NT2/D1 (cell line): ENCODE measurements around the gene LRRC52.

Source experiments
- DNase-seq: peaks from one replicate; pipeline ENCODE4 v3.0.0-alpha.2; 2011; ENCODE audit warnings: low read depth, low spot score
- H3K27me3 ChIP-seq: 2 replicates; pipeline ENCODE4 v1.6.0; 2011; ENCODE audit warnings: mild to moderate bottlenecking; ENCODE audit not compliant: insufficient read length, insufficient read depth
- H3K36me3 ChIP-seq: 2 replicates; pipeline ENCODE4 v1.6.1; 2011; ENCODE audit warnings: mild to moderate bottlenecking, low read length, mixed read lengths; ENCODE audit not compliant: insufficient read depth, insufficient read length
- H3K4me1 ChIP-seq: 2 replicates; pipeline ENCODE4 v1.5.1; 2011; ENCODE audit not compliant: insufficient read depth, insufficient read length
- H3K4me3 ChIP-seq: 2 replicates; pipeline ENCODE4 v1.5.1; 2011; ENCODE audit warnings: low read depth; ENCODE audit not compliant: insufficient read length
- H3K9ac ChIP-seq: 2 replicates; pipeline ENCODE4 v1.6.0; 2011; ENCODE audit warnings: low read depth; ENCODE audit not compliant: insufficient read length
- H3K9me3 ChIP-seq: 2 replicates; pipeline ENCODE4 v1.5.1; 2011; ENCODE audit warnings: mild to moderate bottlenecking, low read length; ENCODE audit not compliant: insufficient read depth
- SUZ12 ChIP-seq: IDR thresholded peaks from 2 replicates; pipeline ENCODE4 v1.6.1; 2011; ENCODE audit not compliant: insufficient read length, insufficient read depth; ENCODE audit errors: extremely low read depth
- YY1 ChIP-seq: IDR thresholded peaks from 2 replicates; pipeline ENCODE4 v1.6.1; 2011; ENCODE audit not compliant: insufficient read length, insufficient read depth
- ZNF274 ChIP-seq: IDR thresholded peaks from 2 replicates; pipeline ENCODE4 v1.6.1; 2011; ENCODE audit warnings: mild to moderate bottlenecking, low read depth, low read length

LRRC52 gene

DNA sequence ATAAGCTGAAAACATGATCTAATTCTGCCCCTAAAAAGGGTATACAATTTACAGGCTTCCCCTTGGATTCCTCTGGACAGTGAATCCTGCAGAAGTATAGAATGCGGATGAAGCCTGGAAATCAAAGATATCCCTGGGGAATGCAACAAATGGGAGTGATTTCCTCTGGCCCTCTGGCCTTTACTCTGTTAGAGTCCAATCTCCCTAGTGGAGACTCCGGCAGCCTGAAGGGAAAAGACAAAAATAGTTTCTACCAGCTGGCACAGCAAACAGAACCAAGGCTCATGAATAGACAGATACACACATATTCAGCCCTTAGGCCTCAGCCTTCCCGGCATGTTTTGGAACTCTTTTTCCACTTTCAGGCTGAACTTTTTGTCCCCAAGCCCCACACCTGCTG, 3.9 kb upstream of the LRRC52 start:
- DNase-seq: no peak
- H3K9ac ChIP-seq: no peak overlapping the region
- no peak for TF ChIP-seq YY1
- no peak for TF ChIP-seq ZNF274
- TF ChIP-seq SUZ12: no peak
- no peaks in the 10 kb centered on the region for H3K36me3 ChIP-seq
- H3K4me1 ChIP-seq: peaks cover 5% of the 10 kb centered on the region
- no peaks in the 10 kb centered on the region for H3K9me3 ChIP-seq
- H3K27me3 ChIP-seq: peaks cover 4% of the 10 kb centered on the region
- no peak overlapping the region for H3K4me3 ChIP-seq

DNA sequence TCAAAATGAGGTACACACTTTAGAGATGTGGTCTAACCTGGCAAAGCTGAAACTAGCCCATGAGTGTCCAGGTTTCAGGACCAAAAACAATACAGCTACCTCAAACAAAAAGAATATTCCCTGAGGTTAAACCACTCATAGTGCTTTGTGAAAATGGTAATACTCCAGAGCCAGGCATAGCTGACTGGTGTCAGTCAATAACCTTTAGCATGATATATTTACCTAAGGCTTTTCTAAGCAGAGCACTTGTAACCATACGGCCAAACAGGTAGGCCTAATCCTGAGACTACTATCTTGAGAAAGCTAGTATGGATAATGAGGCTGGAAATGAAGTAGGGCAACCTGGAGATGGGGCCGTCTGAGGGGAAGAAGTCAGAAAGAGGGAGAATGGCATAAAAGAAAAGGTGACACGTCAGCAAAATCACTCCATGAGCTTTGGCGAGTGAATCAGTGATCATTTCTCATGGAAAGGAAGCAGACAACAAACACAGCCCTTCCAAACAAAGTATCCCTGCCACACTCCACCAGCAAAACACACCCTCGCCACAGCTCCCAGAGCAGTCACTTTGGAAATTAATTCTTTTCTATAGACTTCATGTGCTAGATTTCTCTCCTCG, 1.7 kb upstream of the LRRC52 start:
- TF ChIP-seq ZNF274: no peak
- TF ChIP-seq SUZ12: no peak
- no peak for TF ChIP-seq YY1
- Histone ChIP-seq H3K4me1 (peaks cover 5% of the 10 kb centered on the region), H3K27me3 (peaks cover 15% of the 10 kb centered on the region), H3K9me3 (no peaks in the 10 kb centered on the region), H3K9ac (no peak overlapping the region), H3K4me3 (no peak overlapping the region), H3K36me3 (no peaks in the 10 kb centered on the region)
- DNase-seq: no peak

DNA sequence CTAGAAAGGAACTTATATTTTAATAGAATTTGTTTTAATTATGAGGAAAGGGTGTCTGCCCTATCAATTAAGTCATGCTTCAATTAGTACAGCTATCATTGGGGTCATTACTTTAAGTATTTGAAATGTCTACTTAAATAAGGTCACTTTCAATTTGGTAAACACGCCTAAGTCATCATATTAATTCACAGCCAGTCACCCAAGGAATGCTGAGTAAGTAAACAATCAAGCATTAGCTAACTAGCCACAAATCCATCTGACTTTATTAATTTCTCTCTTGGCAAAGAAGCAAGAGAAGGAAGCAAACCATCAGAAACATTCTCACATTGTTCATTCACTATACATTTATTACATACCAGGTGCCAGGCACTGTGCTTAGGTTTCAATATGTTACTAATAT, 1.2 kb upstream of the LRRC52 start:
- no peaks in the 10 kb centered on the region for H3K36me3 ChIP-seq
- H3K27me3 ChIP-seq: peaks cover 15% of the 10 kb centered on the region
- no peak overlapping the region for H3K4me3 ChIP-seq
- H3K9ac ChIP-seq: no peak overlapping the region
- TF ChIP-seq SUZ12 (no peak), ZNF274 (no peak), YY1 (no peak)
- H3K4me1 ChIP-seq: peaks cover 5% of the 10 kb centered on the region
- H3K9me3 ChIP-seq: no peaks in the 10 kb centered on the region
- DNase-seq: no peak

DNA sequence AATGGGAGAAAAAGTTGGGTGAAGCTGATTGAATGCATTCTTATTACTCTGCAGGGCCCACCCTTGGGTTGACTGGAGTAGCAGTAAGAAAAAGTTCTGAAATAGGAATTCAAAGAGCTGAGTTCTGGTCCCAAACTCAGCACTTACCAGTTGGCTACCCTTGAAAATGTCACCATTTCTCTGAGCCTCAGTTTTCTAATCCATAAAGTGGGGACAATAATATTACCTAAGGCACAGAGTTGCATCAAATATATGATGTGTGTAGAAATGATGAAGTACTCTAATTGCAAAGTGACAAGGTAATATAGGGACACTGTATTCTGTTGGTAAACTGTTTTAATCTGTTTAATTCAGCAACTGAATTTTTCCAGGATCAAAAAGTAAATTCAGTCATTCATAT, 1.2 kb downstream of the LRRC52 start:
- TF ChIP-seq SUZ12 (no peak), ZNF274 (no peak), YY1 (no peak)
- Histone ChIP-seq H3K27me3 (peaks cover 15% of the 10 kb centered on the region), H3K4me1 (peaks cover 5% of the 10 kb centered on the region), H3K4me3 (no peak overlapping the region), H3K9me3 (no peaks in the 10 kb centered on the region), H3K36me3 (no peaks in the 10 kb centered on the region), H3K9ac (no peak overlapping the region)
- DNase-seq: no peak

DNA sequence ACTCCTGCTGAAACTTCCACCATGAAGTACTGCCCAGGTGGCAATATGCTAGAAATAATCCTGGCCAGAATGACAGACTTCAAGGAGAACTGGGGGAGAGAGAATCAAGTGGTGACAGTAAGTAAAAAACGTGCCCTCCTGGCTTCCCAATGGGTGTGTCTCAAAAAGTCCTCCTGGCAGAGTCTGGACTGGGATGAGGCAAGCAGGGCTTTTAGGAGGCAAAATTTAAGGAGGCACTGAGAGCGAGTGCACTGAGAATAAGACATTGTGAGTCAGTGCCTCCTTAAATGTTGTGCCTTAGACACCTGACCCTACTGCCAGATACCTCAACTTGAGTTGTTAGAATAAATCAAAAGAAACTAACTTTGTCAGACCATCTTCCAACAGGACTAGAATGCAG, 2.2 kb downstream of the LRRC52 start:
- H3K27me3 ChIP-seq: peaks cover 15% of the 10 kb centered on the region
- TF ChIP-seq YY1 (no peak), SUZ12 (no peak), ZNF274 (no peak)
- H3K9me3 ChIP-seq: no peaks in the 10 kb centered on the region
- H3K9ac ChIP-seq: no peak overlapping the region
- no peak for DNase-seq
- H3K4me1 ChIP-seq: peaks cover 5% of the 10 kb centered on the region
- no peaks in the 10 kb centered on the region for H3K36me3 ChIP-seq
- no peak overlapping the region for H3K4me3 ChIP-seq

DNA sequence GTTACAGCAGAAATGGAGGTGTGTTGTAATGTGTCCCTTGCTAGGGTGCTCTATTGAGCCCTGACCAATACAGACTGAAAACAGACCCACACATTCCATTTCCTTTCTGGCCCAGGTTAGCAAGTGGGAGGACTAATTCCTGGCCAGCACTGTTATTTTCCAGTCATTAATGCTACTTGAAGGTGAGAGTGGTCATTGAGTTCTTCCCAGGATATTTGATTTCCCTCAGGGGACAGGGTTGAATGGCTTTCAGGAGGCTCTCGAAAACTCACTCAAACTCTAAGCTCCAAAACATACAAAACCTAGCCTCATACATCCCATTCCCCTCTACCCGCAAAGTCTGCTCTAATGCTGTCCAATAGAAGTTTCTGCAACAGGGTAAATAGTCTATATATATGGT, 6.2 kb downstream of the LRRC52 start:
- Histone ChIP-seq H3K27me3 (peaks cover 38% of the 10 kb centered on the region), H3K36me3 (no peaks in the 10 kb centered on the region), H3K9ac (no peak overlapping the region), H3K9me3 (no peaks in the 10 kb centered on the region), H3K4me1 (no peaks in the 10 kb centered on the region), H3K4me3 (no peak overlapping the region)
- DNase-seq: no peak
- TF ChIP-seq SUZ12: no peak
- TF ChIP-seq YY1: no peak
- TF ChIP-seq ZNF274: no peak

DNA sequence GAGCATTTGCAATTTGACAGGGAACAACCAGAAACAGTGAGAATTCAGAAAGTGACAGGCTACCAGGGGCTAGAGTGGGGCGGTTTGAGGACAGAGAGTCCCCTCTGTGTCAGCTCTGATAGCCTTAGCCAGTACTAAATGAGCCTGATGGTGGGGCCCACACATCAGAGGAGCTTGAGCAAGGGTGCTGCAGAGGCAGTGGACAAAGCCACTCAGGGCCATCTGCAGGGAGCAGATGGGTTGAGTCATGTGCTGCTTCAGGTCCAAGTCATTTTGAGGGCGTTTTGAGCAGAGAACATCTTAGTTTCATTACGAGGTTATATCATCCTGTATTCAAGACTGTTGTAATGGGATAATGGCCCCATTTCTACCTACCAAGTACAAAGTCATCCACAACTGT, 7.7 kb downstream of the LRRC52 start:
- no peak for DNase-seq
- no peak for TF ChIP-seq ZNF274
- TF ChIP-seq SUZ12: no peak
- TF ChIP-seq YY1: no peak
- no peaks in the 10 kb centered on the region for H3K4me1 ChIP-seq
- H3K9ac ChIP-seq: no peak overlapping the region
- H3K36me3 ChIP-seq: no peaks in the 10 kb centered on the region
- H3K4me3 ChIP-seq: no peak overlapping the region
- peaks cover 43% of the 10 kb centered on the region for H3K27me3 ChIP-seq
- no peaks in the 10 kb centered on the region for H3K9me3 ChIP-seq
